Fibroblast of lung (primary cell): Measurements from ENCODE around the gene ECSCR. TPM values are rescaled to one million over a fixed set of nuclear protein-coding genes. Genes with fewer than 3 reads are reported as not detected.

Experiments used
- DNase-seq, 2 donors: peaks; one replicate each; pipeline versions ENCODE4 v3.0.0 to v3.0.0-alpha.2; 2010; ENCODE audit warnings: low read depth in 2 of 2
- H2AFZ ChIP-seq: 2 replicates; pipeline ENCODE4 v1.5.1; 2012; ENCODE audit warnings: low read length, control low read depth, inconsistent platforms
- H3K27ac ChIP-seq: 2 replicates; pipeline ENCODE4 v1.5.1; 2011; ENCODE audit warnings: low read length, control low read depth; ENCODE audit not compliant: insufficient read depth
- H3K27me3 ChIP-seq: 2 replicates; pipeline ENCODE4 v1.5.1; 2011; ENCODE audit warnings: mild to moderate bottlenecking, low read length; ENCODE audit not compliant: control insufficient read depth, insufficient read depth
- H3K36me3 ChIP-seq: 2 replicates; pipeline ENCODE4 v1.5.1; 2011; ENCODE audit warnings: low read length; ENCODE audit not compliant: control insufficient read depth, insufficient read depth
- H3K4me1 ChIP-seq: 2 replicates; pipeline ENCODE4 v1.5.1; 2011; ENCODE audit warnings: low read length; ENCODE audit not compliant: control insufficient read depth, insufficient read depth; ENCODE audit errors: extremely low read depth
- H3K4me2 ChIP-seq: 2 replicates; pipeline ENCODE4 v1.5.1; 2011; ENCODE audit warnings: low read length, control low read depth; ENCODE audit not compliant: insufficient read depth; ENCODE audit errors: extremely low read depth
- H3K4me3 ChIP-seq, 4 experiments: fragments of 200-600 bp in 1 of 4; sonication (generic) in 1 of 4; replicated peaks in 1 of 4; 2 replicates each; pipeline ENCODE4 v1.5.1; 2011 to 2016; ENCODE audit warnings: low read length in 4 of 4, low read depth in 3 of 4, mild to moderate bottlenecking in 3 of 4, control low read depth in 2 of 4, inconsistent platforms in 1 of 4, mixed read lengths in 1 of 4; ENCODE audit not compliant: insufficient read depth in 1 of 4; ENCODE audit errors: control extremely low read depth in 1 of 4
- H3K79me2 ChIP-seq: 2 replicates; pipeline ENCODE4 v1.5.1; 2012; ENCODE audit warnings: mild to moderate bottlenecking, low read length, inconsistent platforms; ENCODE audit not compliant: control insufficient read depth, insufficient read depth
- H3K9ac ChIP-seq: 2 replicates; pipeline ENCODE4 v1.5.1; 2011; ENCODE audit warnings: mild to moderate bottlenecking, low read length, control low read depth; ENCODE audit not compliant: insufficient read depth
- H3K9me3 ChIP-seq: 2 replicates; pipeline ENCODE4 v1.5.1; 2012; ENCODE audit warnings: low read depth, low read length; ENCODE audit not compliant: control insufficient read depth, insufficient read depth
- H4K20me1 ChIP-seq: 2 replicates; pipeline ENCODE4 v1.5.1; 2011; ENCODE audit warnings: low read length; ENCODE audit not compliant: control insufficient read depth, insufficient read depth; ENCODE audit errors: extremely low read depth
- CTCF ChIP-seq, 2 donors: IDR thresholded peaks in 1 of 2; conservative IDR thresholded peaks in 1 of 2; 1 replicate in 1 of 2; 2 replicates in 1 of 2; pipeline ENCODE4 v1.5.1; 2011 to 2012; ENCODE audit warnings: low read length in 2 of 2, control low read depth in 1 of 2, inconsistent platforms in 1 of 2, low read depth in 1 of 2, mild to moderate bottlenecking in 1 of 2
- EZH2 ChIP-seq: IDR thresholded peaks from 2 replicates; pipeline ENCODE4 v1.5.1; 2012; ENCODE audit warnings: low read length, control low read depth, mild to moderate bottlenecking; ENCODE audit errors: missing control alignments
- polyA plus RNA-seq, 2 donors: library from polyadenylated mRNA; depleted of rRNA in 1 of 2; stranded (reverse) in 1 of 2; unstranded in 1 of 2; fragments of >200 nt; gene quantifications; 2 replicates each; pipeline ENCODE4 v1.2.1, GENCODE V29; 2011 to 2012; ENCODE audit warnings: missing spikeins in 1 of 2
- total RNA-seq: library from RNA; depleted of rRNA; stranded (reverse); fragments of >200 nt; gene quantifications from 2 replicates; pipeline ENCODE4 v1.2.1, GENCODE V29; 2014

The ECSCR gene
- total and polyA plus RNA-seq, 2 donors (not counting 1 experiment from before 2014, with no cell fraction given): 0.18 TPM; not detected in 1

GRCh38 chr5:139418793-139419192, 43.8 kb downstream of the ECSCR start:
- Histone ChIP-seq H3K9me3 (no peaks in the 10 kb centered on the region), H3K4me3 (no peak overlapping the region), H3K9ac (no peak overlapping the region), H4K20me1 (no peaks in the 10 kb centered on the region), H3K36me3 (peaks cover 2% of the 10 kb centered on the region), H2AFZ (no peak overlapping the region), H3K79me2 (no peaks in the 10 kb centered on the region), H3K27ac (no peak overlapping the region), H3K4me2 (no peak overlapping the region), H3K4me1 (peaks cover 3% of the 10 kb centered on the region), H3K27me3 (no peaks in the 10 kb centered on the region)
- TF ChIP-seq EZH2: no peak
- no peak for TF ChIP-seq CTCF (conservative IDR thresholded peaks at IDR 0.05 in 1 of 2, IDR thresholded peaks at IDR 0.05 in 1 of 2; ENCODE audit: low read depth in 1 of 2, low read length in 2 of 2)
- no peak for DNase-seq

GRCh38 chr5:139417214-139417613, 45.3 kb downstream of the ECSCR start:
- peak; percentile 53 to 75 for DNase-seq
- Histone ChIP-seq H3K27me3 (no peaks in the 10 kb centered on the region), H3K9me3 (no peaks in the 10 kb centered on the region), H2AFZ (no peak overlapping the region), H3K4me1 (peaks cover 3% of the 10 kb centered on the region), H3K27ac (no peak overlapping the region), H3K36me3 (peaks cover 2% of the 10 kb centered on the region), H3K79me2 (no peaks in the 10 kb centered on the region), H4K20me1 (no peaks in the 10 kb centered on the region), H3K9ac (no peak overlapping the region), H3K4me3 (no peak overlapping the region), H3K4me2 (no peak overlapping the region)
- no peak for TF ChIP-seq EZH2
- no peak for TF ChIP-seq CTCF (conservative IDR thresholded peaks at IDR 0.05 in 1 of 2, IDR thresholded peaks at IDR 0.05 in 1 of 2; ENCODE audit: low read depth in 1 of 2, low read length in 2 of 2)

- Histone ChIP-seq H3K9ac (no peak overlapping the region), H3K36me3 (peaks cover 2% of the 10 kb centered on the region), H3K79me2 (no peaks in the 10 kb centered on the region), H3K27me3 (no peaks in the 10 kb centered on the region), H3K4me3 (no peak overlapping the region), H4K20me1 (no peaks in the 10 kb centered on the region), H3K27ac (no peak overlapping the region), H2AFZ (no peak overlapping the region), H3K4me2 (no peak overlapping the region), H3K9me3 (no peaks in the 10 kb centered on the region), H3K4me1 (peaks cover 3% of the 10 kb centered on the region)
- no peak for DNase-seq
- no peak for TF ChIP-seq EZH2
- TF ChIP-seq CTCF (conservative IDR thresholded peaks at IDR 0.05 in 1 of 2, IDR thresholded peaks at IDR 0.05 in 1 of 2; ENCODE audit: low read depth in 1 of 2, low read length in 2 of 2): no peak
Observed at GRCh38 chr5:139416651-139417050, 45.9 kb downstream of the ECSCR start.
